Measurements from ENCODE around the gene VSX2. TPM values are rescaled to one million over a fixed set of nuclear protein-coding genes. Genes with fewer than 3 reads are reported as not detected.
"Not testable (repeated sequence)": the region's sequence is repeated elsewhere in the genome, so short reads cannot be mapped to it uniquely, and the experiment has no call there.

The VSX2 gene
- total and polyA plus RNA-seq, 2 of the 13 experiments (the other 11 are each of a cell fraction or from before 2014, with no cell fraction given) = 0.05 TPM; not detected in 1

GRCh38 chr14:74270382-74271177 lies 31.3 kb downstream of the VSX2 start:
- FAIRE-seq; H3K9ac ChIP-seq (ENCODE audit: insufficient read depth, low read depth, low read length); in situ Hi-C loops (cut with HindIII; ENCODE audit: extremely low pct_ligation_motif_present, low pct_unique_long_range_greater_than_20kb): not testable (repeated sequence)

GRCh38 chr14:74271365-74271764 lies 32.1 kb downstream of the VSX2 start:
- FAIRE-seq = no peak

More at GRCh38 chr14:74270382-74271177, 31.3 kb downstream of the VSX2 start:
- BruUV-seq (replicated peaks); intact Hi-C loops (cut with micrococcal nuclease; ENCODE audit: unreplicated experiment); H3K9me3 ChIP-seq (ENCODE audit: low read length); H3K4me2 ChIP-seq (ENCODE audit: low read depth, low read length); H4K20me1 ChIP-seq (ENCODE audit: insufficient read depth, low read length); POLR2A ChIA-PET; H3K27ac ChIP-seq (ENCODE audit: extremely low read length, insufficient read depth, low read length); H3K36me3 ChIP-seq (replicated peaks in 1 of 2; ENCODE audit: control insufficient read depth in 1 of 2, insufficient read depth in 2 of 2, low read length in 2 of 2); CTCF ChIA-PET (ENCODE audit: low intra/inter-chr PET ratio, low total read pairs); H2AFZ ChIP-seq (ENCODE audit: low read length); H3K79me2 ChIP-seq (ENCODE audit: insufficient read depth, low read length); H3K4me3 ChIP-seq (replicated peaks in 1 of 3; ENCODE audit: insufficient read depth in 1 of 3, low read depth in 2 of 3, low read length in 3 of 3); TF ChIP-seq SOX13 (IDR thresholded peaks at IDR 0.05): not testable (repeated sequence)
- Histone ChIP-seq H3K4me1 (ENCODE audit: insufficient read depth, low read length) (peaks cover 12% of the 10 kb centered on the region), H3K27me3 (ENCODE audit: control insufficient read depth in 1 of 2, insufficient read depth in 2 of 2, low read length in 2 of 2) (peaks cover 3 to 15% of the 10 kb centered on the region in 2 experiments; a peak in 3 of 5 replicates)
- peak; percentile 56 for DNase-seq (ENCODE audit: low spot score)
- WGBS (ENCODE audit: low lambda C conversion rate) = 19% methylated on average over 14 of the region's 14 CpGs
- peak; percentile 14; the same call in 1 of the 3 replicates for ATAC-seq
- TF ChIP-seq SOX13 (CRISPR knock-in tag; conservative IDR thresholded peaks at IDR 0.05 in 1 of 2, IDR thresholded peaks at IDR 0.05 in 1 of 2) (peak in 1 of 2 experiments; percentile 44; a peak in 1 of 4 replicates), FOSL2 (CRISPR knock-in tag; IDR thresholded peaks at IDR 0.05) (peak; percentile 58), SOX5 (CRISPR knock-in tag; IDR thresholded peaks at IDR 0.05; ENCODE audit: borderline replicate concordance) (peak; percentile 28; the same call in 1 of the 2 replicates), ZMYM3 (CRISPR knock-in tag; IDR thresholded peaks at IDR 0.05) (0 out of 2 replicates have a peak, but pooled peaks have one; percentile 10), ZNF460 (CRISPR knock-in tag; IDR thresholded peaks at IDR 0.05; ENCODE audit: borderline replicate concordance) (peak; percentile 72), ZMYM2 (CRISPR knock-in tag; IDR thresholded peaks at IDR 0.05) (0 out of 2 replicates have a peak, but pooled peaks have one; percentile 64)

More at GRCh38 chr14:74271365-74271764, 32.1 kb downstream of the VSX2 start:
- no TSS peak for BruUV-seq (replicated peaks)
- in situ Hi-C loops (cut with HindIII; ENCODE audit: extremely low pct_ligation_motif_present, low pct_unique_long_range_greater_than_20kb) = no loop called here
- H3K27me3 ChIP-seq (ENCODE audit: control insufficient read depth in 1 of 2, insufficient read depth in 2 of 2, low read length in 2 of 2) = peaks cover 0 to 11% of the 10 kb centered on the region in 2 experiments; a peak in 2 of 5 replicates
- CTCF ChIA-PET (ENCODE audit: low intra/inter-chr PET ratio, low total read pairs) = no interaction called here
- no peak for DNase-seq (ENCODE audit: low spot score)
- TF ChIP-seq GABPA (IDR thresholded peaks at IDR 0.05; ENCODE audit: low read depth, low read length) (no peak), GABPA (CRISPR knock-in tag; IDR thresholded peaks at IDR 0.05; ENCODE audit: low read depth) (no peak), ZNF121 (CRISPR knock-in tag; IDR thresholded peaks at IDR 0.05) (peak; percentile 73)
- intact Hi-C loops (cut with micrococcal nuclease; ENCODE audit: unreplicated experiment) = no loop called here
- no peak overlapping the region for H3K4me3 ChIP-seq (replicated peaks in 1 of 3; ENCODE audit: insufficient read depth in 1 of 3, low read depth in 2 of 3, low read length in 3 of 3)
- H3K9me3 ChIP-seq (ENCODE audit: low read length) = no peaks in the 10 kb centered on the region
- no peak for ATAC-seq
- WGBS (ENCODE audit: low lambda C conversion rate) = 100% methylated on average over 1 of the region's 1 CpG
- H3K9ac ChIP-seq (ENCODE audit: insufficient read depth, low read depth, low read length) = no peak overlapping the region
- no peaks in the 10 kb centered on the region for H4K20me1 ChIP-seq (ENCODE audit: insufficient read depth, low read length)
- POLR2A ChIA-PET = no interaction called here
- H3K4me1 ChIP-seq (ENCODE audit: insufficient read depth, low read length) = peaks cover 8% of the 10 kb centered on the region
- H3K36me3 ChIP-seq (replicated peaks in 1 of 2; ENCODE audit: control insufficient read depth in 1 of 2, insufficient read depth in 2 of 2, low read length in 2 of 2) = no peaks in the 10 kb centered on the region
- no peak overlapping the region for H3K27ac ChIP-seq (ENCODE audit: extremely low read length, insufficient read depth, low read length)
- no peak overlapping the region for H3K4me2 ChIP-seq (ENCODE audit: low read depth, low read length)
- no peaks in the 10 kb centered on the region for H3K79me2 ChIP-seq (ENCODE audit: insufficient read depth, low read length)
- no peak overlapping the region for H2AFZ ChIP-seq (ENCODE audit: low read length)

Data from HepG2 (cell line).